Measurements from ENCODE around the gene AURKAIP1. TPM values are rescaled to one million over a fixed set of nuclear protein-coding genes. Genes with fewer than 3 reads are reported as not detected.
A peak's percentile ranks its signal among the peaks of the same experiment; 100 is the strongest.

The AURKAIP1 gene
- total and polyA plus RNA-seq, 9 of the 15 experiments (the other 6 are each of a cell fraction or from before 2014, with no cell fraction given) = 7.8 to 478 (median 92.0) TPM

DNA sequence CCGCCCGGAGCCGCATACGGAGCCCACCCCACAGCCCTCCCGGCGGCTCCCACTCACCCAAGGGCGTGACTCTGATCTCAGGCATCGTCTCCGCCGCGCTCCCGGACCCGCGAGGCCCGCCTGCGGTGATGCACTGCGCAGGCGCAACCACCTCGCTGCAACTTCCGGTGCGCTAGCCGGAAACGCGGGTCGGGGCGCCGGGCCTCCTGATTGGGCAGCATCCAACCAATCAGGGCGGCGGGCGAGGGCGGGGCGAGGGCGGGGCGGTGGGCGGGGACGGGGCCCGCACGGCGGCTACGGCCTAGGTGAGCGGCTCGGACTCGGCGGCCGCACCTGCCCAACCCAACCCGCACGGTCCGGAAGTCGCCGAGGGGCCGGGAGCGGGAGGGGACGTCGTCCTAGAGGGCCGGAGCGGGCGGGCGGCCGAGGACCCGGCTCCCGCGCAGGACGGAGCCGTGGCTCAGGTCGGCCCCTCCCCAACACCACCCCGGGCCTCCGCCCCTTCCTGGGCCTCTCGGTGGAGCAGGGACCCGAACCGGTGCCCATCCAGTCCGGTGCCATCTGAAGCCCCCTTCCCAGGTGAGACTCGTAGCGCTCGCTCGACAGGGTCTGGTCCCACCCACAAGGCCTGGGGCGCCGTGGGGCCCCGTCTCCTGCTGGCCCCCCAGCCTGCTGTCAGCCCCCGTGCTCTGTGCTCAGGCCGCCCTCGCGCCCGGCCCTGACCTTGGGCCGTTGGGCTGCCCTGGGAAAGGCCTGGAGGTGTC lies 50.3 kb downstream of the AURKAIP1 start, which contains the start of the genes CPTP and INTS11 (continued):
- TF ChIP-seq, protein P1, sequence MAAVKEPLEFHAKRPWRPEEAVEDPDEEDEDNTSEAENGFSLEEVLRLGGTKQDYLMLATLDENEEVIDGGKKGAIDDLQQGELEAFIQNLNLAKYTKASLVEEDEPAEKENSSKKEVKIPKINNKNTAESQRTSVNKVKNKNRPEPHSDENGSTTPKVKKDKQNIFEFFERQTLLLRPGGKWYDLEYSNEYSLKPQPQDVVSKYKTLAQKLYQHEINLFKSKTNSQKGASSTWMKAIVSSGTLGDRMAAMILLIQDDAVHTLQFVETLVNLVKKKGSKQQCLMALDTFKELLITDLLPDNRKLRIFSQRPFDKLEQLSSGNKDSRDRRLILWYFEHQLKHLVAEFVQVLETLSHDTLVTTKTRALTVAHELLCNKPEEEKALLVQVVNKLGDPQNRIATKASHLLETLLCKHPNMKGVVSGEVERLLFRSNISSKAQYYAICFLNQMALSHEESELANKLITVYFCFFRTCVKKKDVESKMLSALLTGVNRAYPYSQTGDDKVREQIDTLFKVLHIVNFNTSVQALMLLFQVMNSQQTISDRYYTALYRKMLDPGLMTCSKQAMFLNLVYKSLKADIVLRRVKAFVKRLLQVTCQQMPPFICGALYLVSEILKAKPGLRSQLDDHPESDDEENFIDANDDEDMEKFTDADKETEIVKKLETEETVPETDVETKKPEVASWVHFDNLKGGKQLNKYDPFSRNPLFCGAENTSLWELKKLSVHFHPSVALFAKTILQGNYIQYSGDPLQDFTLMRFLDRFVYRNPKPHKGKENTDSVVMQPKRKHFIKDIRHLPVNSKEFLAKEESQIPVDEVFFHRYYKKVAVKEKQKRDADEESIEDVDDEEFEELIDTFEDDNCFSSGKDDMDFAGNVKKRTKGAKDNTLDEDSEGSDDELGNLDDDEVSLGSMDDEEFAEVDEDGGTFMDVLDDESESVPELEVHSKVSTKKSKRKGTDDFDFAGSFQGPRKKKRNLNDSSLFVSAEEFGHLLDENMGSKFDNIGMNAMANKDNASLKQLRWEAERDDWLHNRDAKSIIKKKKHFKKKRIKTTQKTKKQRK (IDR thresholded peaks at IDR 0.05; ENCODE audit: borderline replicate concordance, low read depth, low read length) = no peak
- TF ChIP-seq, protein P2, sequence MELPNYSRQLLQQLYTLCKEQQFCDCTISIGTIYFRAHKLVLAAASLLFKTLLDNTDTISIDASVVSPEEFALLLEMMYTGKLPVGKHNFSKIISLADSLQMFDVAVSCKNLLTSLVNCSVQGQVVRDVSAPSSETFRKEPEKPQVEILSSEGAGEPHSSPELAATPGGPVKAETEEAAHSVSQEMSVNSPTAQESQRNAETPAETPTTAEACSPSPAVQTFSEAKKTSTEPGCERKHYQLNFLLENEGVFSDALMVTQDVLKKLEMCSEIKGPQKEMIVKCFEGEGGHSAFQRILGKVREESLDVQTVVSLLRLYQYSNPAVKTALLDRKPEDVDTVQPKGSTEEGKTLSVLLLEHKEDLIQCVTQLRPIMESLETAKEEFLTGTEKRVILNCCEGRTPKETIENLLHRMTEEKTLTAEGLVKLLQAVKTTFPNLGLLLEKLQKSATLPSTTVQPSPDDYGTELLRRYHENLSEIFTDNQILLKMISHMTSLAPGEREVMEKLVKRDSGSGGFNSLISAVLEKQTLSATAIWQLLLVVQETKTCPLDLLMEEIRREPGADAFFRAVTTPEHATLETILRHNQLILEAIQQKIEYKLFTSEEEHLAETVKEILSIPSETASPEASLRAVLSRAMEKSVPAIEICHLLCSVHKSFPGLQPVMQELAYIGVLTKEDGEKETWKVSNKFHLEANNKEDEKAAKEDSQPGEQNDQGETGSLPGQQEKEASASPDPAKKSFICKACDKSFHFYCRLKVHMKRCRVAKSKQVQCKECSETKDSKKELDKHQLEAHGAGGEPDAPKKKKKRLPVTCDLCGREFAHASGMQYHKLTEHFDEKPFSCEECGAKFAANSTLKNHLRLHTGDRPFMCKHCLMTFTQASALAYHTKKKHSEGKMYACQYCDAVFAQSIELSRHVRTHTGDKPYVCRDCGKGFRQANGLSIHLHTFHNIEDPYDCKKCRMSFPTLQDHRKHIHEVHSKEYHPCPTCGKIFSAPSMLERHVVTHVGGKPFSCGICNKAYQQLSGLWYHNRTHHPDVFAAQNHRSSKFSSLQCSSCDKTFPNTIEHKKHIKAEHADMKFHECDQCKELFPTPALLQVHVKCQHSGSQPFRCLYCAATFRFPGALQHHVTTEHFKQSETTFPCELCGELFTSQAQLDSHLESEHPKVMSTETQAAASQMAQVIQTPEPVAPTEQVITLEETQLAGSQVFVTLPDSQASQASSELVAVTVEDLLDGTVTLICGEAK (IDR thresholded peaks at IDR 0.05) = peak; percentile 93
- TF ChIP-seq, protein P2 (CRISPR knock-in tag; IDR thresholded peaks at IDR 0.05) = no peak
- TF ChIP-seq KLF13 (tag; IDR thresholded peaks at IDR 0.05; ENCODE audit: borderline replicate concordance, low read depth) (peak; percentile 86; the same call in 1 of the 2 replicates), KDM4B (IDR thresholded peaks at IDR 0.05; ENCODE audit: borderline replicate concordance in 2 of 2, low read depth in 1 of 2) (no peak), SPI1 (IDR thresholded peaks at IDR 0.05; ENCODE audit: borderline replicate concordance, low read depth, low read length) (no peak), KDM5B (IDR thresholded peaks at IDR 0.05; ENCODE audit: insufficient replicate concordance, low read depth, low read length) (peak; percentile 68), PCBP2 (IDR thresholded peaks at IDR 0.05; ENCODE audit: low read depth, low read length, poor library complexity, severe bottlenecking) (no peak), SP1 (CRISPR knock-in tag; IDR thresholded peaks at IDR 0.05) (peak; percentile 90), EHMT2 (IDR thresholded peaks at IDR 0.05) (no peak), SMC3 (conservative IDR thresholded peaks at IDR 0.05; ENCODE audit: insufficient read depth, low read depth, low read length) (no peak), POLR2B (IDR thresholded peaks at IDR 0.05; ENCODE audit: low read depth, partially characterized antibody) (peak; percentile 87)

All from K562 (cell line).